ENCODE data around the gene CLSTN3.

Gene CLSTN3

DNA sequence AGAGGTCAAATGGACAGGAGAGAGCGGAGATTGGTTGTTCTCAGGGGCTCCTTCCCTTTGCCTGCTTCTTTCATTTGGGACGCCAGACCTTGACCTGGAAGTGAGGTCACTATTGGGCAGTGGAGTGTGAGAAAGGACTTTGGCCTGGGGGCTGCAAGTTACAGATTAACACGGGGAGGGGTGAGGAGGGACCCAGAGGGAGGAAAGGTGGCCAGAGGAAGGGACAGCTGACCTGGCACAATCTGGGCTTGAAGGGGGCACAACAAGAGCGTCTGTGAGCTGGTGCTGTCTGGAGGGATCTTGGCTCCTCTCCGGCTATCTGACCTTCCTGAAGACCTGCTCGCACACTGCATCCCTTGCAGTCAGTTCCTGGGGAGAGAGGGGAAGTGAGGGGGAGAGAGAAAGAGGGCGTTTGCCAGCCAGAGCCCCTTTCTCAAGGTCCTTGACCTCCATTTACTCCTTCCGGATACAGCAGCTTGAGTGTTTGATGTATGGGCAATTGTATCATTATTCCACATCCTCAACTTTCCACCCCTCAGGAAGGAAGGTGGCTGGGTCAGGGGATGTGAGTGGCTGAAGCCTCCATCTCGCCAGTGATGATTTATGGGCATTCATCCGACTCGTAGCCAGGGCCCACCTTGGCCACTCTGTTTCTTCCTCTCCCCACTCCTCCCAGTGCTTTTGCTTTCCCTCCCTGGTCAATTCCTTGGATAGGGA is 6.2 kb upstream of the CLSTN3 start:
- TF ChIP-seq POLR2AphosphoS5 (IDR thresholded peaks at IDR 0.05; ENCODE audit: low read depth, low read length) (no peak), SIN3A (IDR thresholded peaks at IDR 0.05; ENCODE audit: borderline replicate concordance, insufficient read depth, low read length) (no peak), TAF1 (IDR thresholded peaks at IDR 0.05; ENCODE audit: borderline replicate concordance, insufficient read depth, low read length) (no peak), FOXP2 (optimal IDR thresholded peaks at IDR 0.05; ENCODE audit: borderline replicate concordance, extremely low read depth, extremely low read length, insufficient read depth) (no peak)
- TF ChIP-seq, protein P1, sequence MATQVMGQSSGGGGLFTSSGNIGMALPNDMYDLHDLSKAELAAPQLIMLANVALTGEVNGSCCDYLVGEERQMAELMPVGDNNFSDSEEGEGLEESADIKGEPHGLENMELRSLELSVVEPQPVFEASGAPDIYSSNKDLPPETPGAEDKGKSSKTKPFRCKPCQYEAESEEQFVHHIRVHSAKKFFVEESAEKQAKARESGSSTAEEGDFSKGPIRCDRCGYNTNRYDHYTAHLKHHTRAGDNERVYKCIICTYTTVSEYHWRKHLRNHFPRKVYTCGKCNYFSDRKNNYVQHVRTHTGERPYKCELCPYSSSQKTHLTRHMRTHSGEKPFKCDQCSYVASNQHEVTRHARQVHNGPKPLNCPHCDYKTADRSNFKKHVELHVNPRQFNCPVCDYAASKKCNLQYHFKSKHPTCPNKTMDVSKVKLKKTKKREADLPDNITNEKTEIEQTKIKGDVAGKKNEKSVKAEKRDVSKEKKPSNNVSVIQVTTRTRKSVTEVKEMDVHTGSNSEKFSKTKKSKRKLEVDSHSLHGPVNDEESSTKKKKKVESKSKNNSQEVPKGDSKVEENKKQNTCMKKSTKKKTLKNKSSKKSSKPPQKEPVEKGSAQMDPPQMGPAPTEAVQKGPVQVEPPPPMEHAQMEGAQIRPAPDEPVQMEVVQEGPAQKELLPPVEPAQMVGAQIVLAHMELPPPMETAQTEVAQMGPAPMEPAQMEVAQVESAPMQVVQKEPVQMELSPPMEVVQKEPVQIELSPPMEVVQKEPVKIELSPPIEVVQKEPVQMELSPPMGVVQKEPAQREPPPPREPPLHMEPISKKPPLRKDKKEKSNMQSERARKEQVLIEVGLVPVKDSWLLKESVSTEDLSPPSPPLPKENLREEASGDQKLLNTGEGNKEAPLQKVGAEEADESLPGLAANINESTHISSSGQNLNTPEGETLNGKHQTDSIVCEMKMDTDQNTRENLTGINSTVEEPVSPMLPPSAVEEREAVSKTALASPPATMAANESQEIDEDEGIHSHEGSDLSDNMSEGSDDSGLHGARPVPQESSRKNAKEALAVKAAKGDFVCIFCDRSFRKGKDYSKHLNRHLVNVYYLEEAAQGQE (IDR thresholded peaks at IDR 0.05; ENCODE audit: insufficient read depth in 1 of 2, low read depth in 2 of 2, low read length in 2 of 2), result no peak

DNA sequence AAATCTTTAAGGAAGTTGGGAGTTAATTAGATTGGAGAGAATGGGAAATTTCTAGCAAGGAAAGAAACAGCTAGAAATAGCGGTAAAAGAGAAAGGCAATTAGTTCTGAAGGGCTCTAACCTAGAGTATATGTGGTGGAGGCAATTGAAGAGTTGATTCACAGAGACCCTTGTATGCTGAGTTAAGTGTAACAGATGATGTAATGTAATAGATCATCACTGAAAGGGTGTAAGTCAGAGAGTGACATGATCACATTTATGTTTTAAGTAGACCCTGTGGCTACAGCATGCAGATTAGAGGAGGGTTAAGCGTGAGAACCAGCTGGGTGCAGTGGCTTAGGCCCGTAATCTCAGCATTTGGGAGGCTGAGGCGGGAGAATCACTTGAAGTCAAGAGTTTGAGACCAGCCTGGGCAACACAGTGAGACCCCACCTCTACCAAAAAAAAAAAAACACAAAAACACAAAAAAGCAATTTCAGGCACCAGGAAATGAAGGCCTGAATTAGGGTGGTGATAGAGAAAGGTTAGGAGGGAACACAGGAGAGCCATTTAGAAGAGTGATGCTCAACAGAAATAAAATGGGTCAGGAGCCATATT is 4.4 kb upstream of the CLSTN3 start:
- TF ChIP-seq TAF1 (IDR thresholded peaks at IDR 0.05; ENCODE audit: borderline replicate concordance, insufficient read depth, low read length) (no peak), SIN3A (IDR thresholded peaks at IDR 0.05; ENCODE audit: borderline replicate concordance, insufficient read depth, low read length) (no peak), FOXP2 (optimal IDR thresholded peaks at IDR 0.05; ENCODE audit: borderline replicate concordance, extremely low read depth, extremely low read length, insufficient read depth) (no peak)

DNA sequence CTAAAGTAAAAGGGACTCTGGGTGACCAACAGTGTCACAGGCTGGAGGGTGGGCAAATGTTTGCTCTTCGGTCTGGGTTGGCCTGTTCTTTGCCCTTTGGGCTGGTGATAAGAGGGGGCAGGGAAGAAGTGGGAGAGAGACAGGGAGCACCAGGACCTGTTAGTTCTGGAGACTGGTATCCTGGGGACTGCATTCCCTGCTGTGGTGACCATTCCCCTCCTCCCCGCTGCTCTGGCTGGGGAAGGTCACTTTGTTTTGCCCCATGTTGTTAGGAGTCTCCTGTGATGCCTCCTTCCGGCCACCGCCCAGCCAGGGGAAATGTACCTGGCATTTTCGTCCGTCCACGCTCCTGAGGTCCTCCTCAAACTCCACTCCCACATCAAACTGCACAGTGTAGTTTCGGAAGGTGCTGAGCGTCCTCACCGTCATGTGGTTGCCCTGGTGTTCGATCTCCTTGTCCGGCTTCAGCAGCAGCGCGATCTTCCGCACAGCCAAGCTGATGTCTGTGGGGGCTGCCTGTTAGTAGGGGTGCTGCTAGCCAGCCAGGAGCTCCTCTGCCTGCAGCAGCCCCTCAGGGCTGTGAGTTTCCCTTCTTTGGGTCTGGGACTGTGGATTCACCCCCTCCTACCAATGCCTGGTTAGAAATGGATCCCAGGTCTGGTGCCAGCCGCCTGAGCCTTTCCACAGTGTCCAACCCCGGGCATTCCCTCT is 2.1 kb upstream of the CLSTN3 start:
- TF ChIP-seq TAF1 (IDR thresholded peaks at IDR 0.05; ENCODE audit: borderline replicate concordance, insufficient read depth, low read length) (no peak), FOXP2 (optimal IDR thresholded peaks at IDR 0.05; ENCODE audit: borderline replicate concordance, extremely low read depth, extremely low read length, insufficient read depth) (no peak), POLR2AphosphoS5 (IDR thresholded peaks at IDR 0.05; ENCODE audit: low read depth, low read length) (no peak), SIN3A (IDR thresholded peaks at IDR 0.05; ENCODE audit: borderline replicate concordance, insufficient read depth, low read length) (no peak)
- TF ChIP-seq, protein P1 (IDR thresholded peaks at IDR 0.05; ENCODE audit: insufficient read depth in 1 of 2, low read depth in 2 of 2, low read length in 2 of 2), result no peak

DNA sequence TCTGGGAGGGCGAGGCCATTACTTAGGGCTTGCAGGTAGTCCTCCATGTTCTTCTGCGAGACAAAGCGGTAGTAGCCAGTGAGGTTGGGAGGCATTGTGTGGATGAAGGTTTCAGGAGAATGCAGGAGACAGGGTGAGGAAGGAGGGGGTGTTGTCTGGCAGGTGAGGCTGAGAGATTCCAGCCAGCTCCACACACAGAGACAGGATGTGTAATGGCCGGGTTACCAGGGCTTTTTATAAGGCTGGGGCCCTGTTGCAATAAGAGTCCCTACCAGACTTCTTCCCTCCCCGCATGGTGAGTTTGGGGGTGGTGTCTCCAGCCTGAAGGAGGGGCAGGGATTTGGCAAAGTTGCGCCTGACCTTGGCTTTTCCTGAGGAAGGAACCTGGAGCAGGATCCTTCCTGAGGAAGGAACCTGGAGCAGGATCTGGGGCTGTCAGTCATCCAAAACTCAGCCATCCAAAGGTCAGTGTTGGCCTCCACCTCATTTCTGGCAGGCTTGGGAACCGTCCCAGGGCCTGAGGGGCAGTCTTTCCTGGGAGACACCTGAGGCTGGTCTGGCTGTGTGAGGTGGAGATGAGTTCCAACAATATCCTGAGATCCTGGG is 1.4 kb upstream of the CLSTN3 start, which contains the start of gene RBP5:
RBP5 (minus strand) TSS at position 209 of the 606 bp plus-strand sequence; CDS start at position 95, 114 bp downstream.
- TF ChIP-seq POLR2AphosphoS5 (IDR thresholded peaks at IDR 0.05; ENCODE audit: low read depth, low read length) (no peak), SIN3A (IDR thresholded peaks at IDR 0.05; ENCODE audit: borderline replicate concordance, insufficient read depth, low read length) (no peak), FOXP2 (optimal IDR thresholded peaks at IDR 0.05; ENCODE audit: borderline replicate concordance, extremely low read depth, extremely low read length, insufficient read depth) (no peak), TAF1 (IDR thresholded peaks at IDR 0.05; ENCODE audit: borderline replicate concordance, insufficient read depth, low read length) (no peak)
- TF ChIP-seq, protein P1 (IDR thresholded peaks at IDR 0.05; ENCODE audit: insufficient read depth in 1 of 2, low read depth in 2 of 2, low read length in 2 of 2), result no peak

DNA sequence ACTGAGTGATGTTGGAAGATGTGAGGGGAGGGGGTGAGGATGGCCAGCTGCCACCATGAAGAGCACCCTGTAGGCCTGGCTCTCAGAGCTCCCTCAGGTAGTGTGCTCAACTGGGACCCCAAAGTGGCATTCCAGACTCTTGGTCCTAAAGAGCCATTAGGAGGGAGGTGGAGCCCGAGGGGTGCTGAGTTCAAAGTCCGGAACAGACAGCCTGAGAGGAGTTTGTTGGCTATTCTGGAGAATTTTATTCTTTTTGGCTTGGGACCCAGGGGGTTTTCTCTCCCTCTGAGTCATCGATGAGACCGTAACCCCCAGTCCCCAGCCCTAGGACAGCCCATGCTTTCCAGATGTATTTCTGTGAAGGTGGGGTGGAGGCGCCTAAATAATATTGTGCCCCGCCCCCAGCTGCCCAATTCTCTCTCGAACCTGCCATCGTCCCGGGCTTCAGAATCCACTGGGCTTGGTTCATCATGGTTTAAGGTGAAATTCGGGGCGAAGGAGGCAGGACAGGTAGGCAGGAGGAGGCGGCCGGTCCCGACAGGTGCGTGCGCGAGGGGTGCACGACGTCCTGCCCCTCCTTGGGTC is 792 bp upstream of the CLSTN3 start:
- TF ChIP-seq, protein P1 (IDR thresholded peaks at IDR 0.05; ENCODE audit: insufficient read depth in 1 of 2, low read depth in 2 of 2, low read length in 2 of 2), result no peak
- TF ChIP-seq SIN3A (IDR thresholded peaks at IDR 0.05; ENCODE audit: borderline replicate concordance, insufficient read depth, low read length), result no peak
- no peak for TF ChIP-seq POLR2AphosphoS5 (IDR thresholded peaks at IDR 0.05; ENCODE audit: low read depth, low read length)
- no peak for TF ChIP-seq TAF1 (IDR thresholded peaks at IDR 0.05; ENCODE audit: borderline replicate concordance, insufficient read depth, low read length)
- TF ChIP-seq FOXP2 (optimal IDR thresholded peaks at IDR 0.05; ENCODE audit: borderline replicate concordance, extremely low read depth, extremely low read length, insufficient read depth), result no peak

Measured in PFSK-1 (cell line).